KG1 (cell line): ENCODE measurements around the gene TRIM41.
"Not testable (repeated sequence)": the region's sequence is repeated elsewhere in the genome, so short reads cannot be mapped to it uniquely, and the experiment has no call there.

Experiments used
- DNase-seq: peaks from one replicate; lab custom pipeline; 2025; lab: John Stamatoyannopoulos, UW

TRIM41 gene

GRCh38 chr5:181255836-181256578 is 32.9 kb downstream of the TRIM41 start:
- DNase-seq, result no peak

- no peak for DNase-seq
Observed at GRCh38 chr5:181258576-181258975, 35.5 kb downstream of the TRIM41 start.

GRCh38 chr5:181259283-181259682 is 36.2 kb downstream of the TRIM41 start:
- no peak for DNase-seq

- no peak for DNase-seq
Observed at GRCh38 chr5:181259974-181260719, 37.1 kb downstream of the TRIM41 start.

GRCh38 chr5:181260720-181261319 is 37.7 kb downstream of the TRIM41 start, which contains the start of gene TRIM52:
TSS of gene TRIM52 (minus strand) at chr5:181261143. CDS start at chr5:181260813, 330 bp downstream.
- no peak for DNase-seq

- DNase-seq, result no peak
Observed at GRCh38 chr5:181261320-181262049, 38.4 kb downstream of the TRIM41 start.

GRCh38 chr5:181263633-181264032 is 40.6 kb downstream of the TRIM41 start:
- DNase-seq, result no peak

GRCh38 chr5:181265092-181265671 is 42.1 kb downstream of the TRIM41 start:
- DNase-seq, result no peak

- DNase-seq, result not testable (repeated sequence)
Observed at GRCh38 chr5:181267291-181267904, 44.3 kb downstream of the TRIM41 start.

GRCh38 chr5:181267907-181268306 is 44.8 kb downstream of the TRIM41 start:
- DNase-seq, result not testable (repeated sequence)

- DNase-seq, result no peak
Observed at GRCh38 chr5:181271081-181271480, 48.0 kb downstream of the TRIM41 start.

- not testable (repeated sequence) for DNase-seq
Observed at GRCh38 chr5:181273433-181273744, 50.3 kb downstream of the TRIM41 start.

GRCh38 chr5:181280251-181280762 is 57.2 kb downstream of the TRIM41 start:
- DNase-seq, result no peak

GRCh38 chr5:181281077-181281983 is 58.2 kb downstream of the TRIM41 start:
- DNase-seq, result no peak

- no peak for DNase-seq
Observed at GRCh38 chr5:181281984-181282316, 58.9 kb downstream of the TRIM41 start.

GRCh38 chr5:181282415-181282814 is 59.3 kb downstream of the TRIM41 start:
- DNase-seq, result not testable (repeated sequence)

GRCh38 chr5:181282874-181283273 is 59.8 kb downstream of the TRIM41 start:
- DNase-seq, result no peak

GRCh38 chr5:181283347-181283746 is 60.3 kb downstream of the TRIM41 start:
- DNase-seq, result no peak

- DNase-seq, result not testable (repeated sequence)
Observed at GRCh38 chr5:181283841-181284755, 61.0 kb downstream of the TRIM41 start.
